Peyer's patch (tissue), 4 donors: ENCODE measurements around the gene ZNF18.

Experiments
- POLR2A ChIP-seq, 2 donors: fragments of 450-650 bp; IDR thresholded peaks; one replicate each; pipeline ENCODE4 v1.5.1; 2017; ENCODE audit warnings: antibody characterized with exemption in 2 of 2, mild to moderate bottlenecking in 2 of 2, moderate library complexity in 2 of 2
- TF ChIP-seq, protein P1 (sequence below), 6 experiments: fragments of 450-650 bp in 4 of 6; fragments of 200-600 bp in 2 of 6; sonication (generic) in 1 of 6; IDR thresholded peaks; one replicate each; pipeline ENCODE4 v1.5.1; 2017 to 2019; ENCODE audit warnings: antibody characterized with exemption in 6 of 6, mild to moderate bottlenecking in 3 of 6, moderate library complexity in 1 of 6

DNA sequence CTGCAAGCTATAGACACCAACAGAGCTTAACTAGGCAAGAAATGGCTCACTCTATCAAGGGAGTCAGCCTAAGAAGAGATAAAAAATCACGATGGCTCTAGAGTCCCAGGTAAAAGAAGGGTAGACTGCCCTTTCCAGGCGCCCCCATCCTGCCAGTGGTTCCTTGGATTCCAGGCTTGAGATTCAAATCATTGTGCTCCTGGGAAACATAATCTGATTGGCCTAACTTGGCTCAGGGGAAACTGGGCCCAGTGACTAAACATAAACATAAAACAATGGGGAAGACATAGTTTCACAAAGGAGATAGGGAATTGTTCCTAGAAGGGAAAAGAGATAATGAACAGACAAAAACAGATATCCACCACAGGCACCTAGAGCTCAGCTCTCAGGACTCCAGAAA lies 56.4 kb downstream of the ZNF18 start:
- no peak for TF ChIP-seq POLR2A (IDR thresholded peaks at IDR 0.05)
- TF ChIP-seq, protein P1, sequence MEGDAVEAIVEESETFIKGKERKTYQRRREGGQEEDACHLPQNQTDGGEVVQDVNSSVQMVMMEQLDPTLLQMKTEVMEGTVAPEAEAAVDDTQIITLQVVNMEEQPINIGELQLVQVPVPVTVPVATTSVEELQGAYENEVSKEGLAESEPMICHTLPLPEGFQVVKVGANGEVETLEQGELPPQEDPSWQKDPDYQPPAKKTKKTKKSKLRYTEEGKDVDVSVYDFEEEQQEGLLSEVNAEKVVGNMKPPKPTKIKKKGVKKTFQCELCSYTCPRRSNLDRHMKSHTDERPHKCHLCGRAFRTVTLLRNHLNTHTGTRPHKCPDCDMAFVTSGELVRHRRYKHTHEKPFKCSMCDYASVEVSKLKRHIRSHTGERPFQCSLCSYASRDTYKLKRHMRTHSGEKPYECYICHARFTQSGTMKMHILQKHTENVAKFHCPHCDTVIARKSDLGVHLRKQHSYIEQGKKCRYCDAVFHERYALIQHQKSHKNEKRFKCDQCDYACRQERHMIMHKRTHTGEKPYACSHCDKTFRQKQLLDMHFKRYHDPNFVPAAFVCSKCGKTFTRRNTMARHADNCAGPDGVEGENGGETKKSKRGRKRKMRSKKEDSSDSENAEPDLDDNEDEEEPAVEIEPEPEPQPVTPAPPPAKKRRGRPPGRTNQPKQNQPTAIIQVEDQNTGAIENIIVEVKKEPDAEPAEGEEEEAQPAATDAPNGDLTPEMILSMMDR (IDR thresholded peaks at IDR 0.05), result no peak
